GM23248 (cell line): ENCODE results near the gene UBL4A. TPM values are rescaled to one million over a fixed set of nuclear protein-coding genes. Genes with fewer than 3 reads are reported as not detected.
A peak's percentile ranks its signal among the peaks of the same experiment; 100 is the strongest.

ENCODE experiments used
- DNase-seq: peaks from one replicate; pipeline ENCODE4 v3.0.0-alpha.2; 2015
- H2AFZ ChIP-seq: fragments of 200-600 bp; sonication (generic); 2 replicates; pipeline ENCODE4 v1.6.1; 2016; ENCODE audit warnings: antibody characterized with exemption
- H3F3A ChIP-seq: fragments of 200-600 bp; sonication (generic); 2 replicates; pipeline ENCODE4 v1.6.1; 2016; ENCODE audit warnings: mild to moderate bottlenecking, antibody characterized with exemption, mixed run types; ENCODE audit not compliant: insufficient read depth
- H3K27ac ChIP-seq: fragments of 200-600 bp; sonication (generic); 2 replicates; pipeline ENCODE4 v1.5.1; 2016; ENCODE audit warnings: mild to moderate bottlenecking
- H3K27me3 ChIP-seq: fragments of 200-600 bp; sonication (generic); replicated peaks from 2 replicates; pipeline ENCODE4 v1.6.1; 2016; ENCODE audit warnings: mild to moderate bottlenecking; ENCODE audit not compliant: insufficient read depth
- H3K36me3 ChIP-seq: fragments of 200-600 bp; sonication (generic); 2 replicates; pipeline ENCODE4 v1.6.1; 2016; ENCODE audit warnings: low read depth, mild to moderate bottlenecking
- H3K4me1 ChIP-seq: fragments of 200-600 bp; sonication (generic); 2 replicates; pipeline ENCODE4 v1.6.1; 2016; ENCODE audit warnings: mild to moderate bottlenecking; ENCODE audit not compliant: insufficient read depth
- H3K4me2 ChIP-seq: fragments of 200-600 bp; sonication (generic); one replicate; pipeline ENCODE4 v1.6.1; 2016; ENCODE audit warnings: mild to moderate bottlenecking; ENCODE audit not compliant: unreplicated experiment
- H3K4me3 ChIP-seq: fragments of 200-600 bp; sonication (generic); 2 replicates; pipeline ENCODE4 v1.5.1; 2016; ENCODE audit warnings: mild to moderate bottlenecking
- H3K79me2 ChIP-seq: fragments of 200-600 bp; sonication (generic); 2 replicates; pipeline ENCODE4 v1.6.1; 2016; ENCODE audit warnings: mild to moderate bottlenecking; ENCODE audit not compliant: insufficient read depth
- H3K9ac ChIP-seq: fragments of 200-600 bp; sonication (generic); 2 replicates; pipeline ENCODE4 v1.6.1; 2016; ENCODE audit warnings: mild to moderate bottlenecking
- H3K9me2 ChIP-seq: fragments of 200-600 bp; sonication (generic); 2 replicates; pipeline ENCODE4 v1.6.1; 2016; ENCODE audit warnings: mixed run types, mild to moderate bottlenecking, moderate library complexity; ENCODE audit not compliant: insufficient read depth
- H3K9me3 ChIP-seq: fragments of 200-600 bp; sonication (generic); one replicate; pipeline ENCODE4 v1.6.1; 2017; ENCODE audit warnings: low read depth
- H4K20me1 ChIP-seq: fragments of 200-600 bp; sonication (generic); 2 replicates; pipeline ENCODE4 v1.6.0; 2016; ENCODE audit not compliant: insufficient read depth
- EZH2 ChIP-seq: fragments of 200-600 bp; sonication (generic); IDR thresholded peaks from 2 replicates; pipeline ENCODE4 v1.6.1; 2018; ENCODE audit warnings: antibody characterized with exemption, mild to moderate bottlenecking; ENCODE audit not compliant: insufficient read depth, poor library complexity, severe bottlenecking
- EZH2phosphoT487 ChIP-seq: fragments of 200-600 bp; sonication (generic); IDR thresholded peaks from 2 replicates; pipeline ENCODE4 v1.6.1; 2018; ENCODE audit warnings: antibody characterized with exemption, moderate library complexity, mild to moderate bottlenecking, low read depth; ENCODE audit not compliant: insufficient read depth
- WGBS, 2 experiments: methylation state at CpG; one replicate each; pipeline ENCODE4 v1.1.6; 2015 to 2017; ENCODE audit warnings: low lambda C conversion rate in 2 of 2, low coverage in 1 of 2; ENCODE audit errors: missing lambda C conversion rate in 2 of 2; 5-methylcytosine and 5-hydroxymethylcytosine counted together
- in situ Hi-C: fragments of 300-500 bp; cut with MboI; formaldehyde crosslinking; loops from 2 replicates; pipeline ENCODE4 v1.15.0; 2020
- polyA plus RNA-seq: library from polyadenylated mRNA; unstranded; fragments of >200 nt; fragmentation: Nextera tagmentation; extraction: Ambion mirVana; gene quantifications from 2 replicates; pipeline ENCODE4 v1.2.1, GENCODE V29; 2016
- total RNA-seq: library from RNA; depleted of rRNA; stranded (reverse); fragments of >200 nt; shearing (Covaris generic); gene quantifications from 2 replicates; pipeline ENCODE4 v1.2.3, GENCODE V29; 2014

UBL4A gene
- total and polyA plus RNA-seq, 2 experiments from 2014 or later, result 42.4 to 53.0 TPM

GRCh38 chrX:154495472-154495922, 9.1 kb upstream of the UBL4A start:
- Histone ChIP-seq H3K9me3 (no peaks in the 10 kb centered on the region), H3K4me2 (no peak overlapping the region), H4K20me1 (no peaks in the 10 kb centered on the region), H3K4me1 (no peaks in the 10 kb centered on the region), H2AFZ (no peak overlapping the region), H3K9me2 (no peaks in the 10 kb centered on the region), H3K79me2 (no peaks in the 10 kb centered on the region), H3K27ac (no peak overlapping the region), H3F3A (no peaks in the 10 kb centered on the region), H3K4me3 (no peak overlapping the region), H3K9ac (no peak overlapping the region), H3K27me3 (no peaks in the 10 kb centered on the region), H3K36me3 (no peaks in the 10 kb centered on the region)
- in situ Hi-C loops, result no loop called here
- TF ChIP-seq EZH2phosphoT487 (no peak), EZH2 (no peak)
- WGBS, 2 experiments, result 87 to 100% methylated on average over 2 to 6 of the region's 6 CpGs
- no peak for DNase-seq

- DNase-seq, result no peak
- TF ChIP-seq EZH2, result no peak
- H3K79me2 ChIP-seq, result no peaks in the 10 kb centered on the region
- no peak overlapping the region for H3K4me2 ChIP-seq
- no peaks in the 10 kb centered on the region for H4K20me1 ChIP-seq
- no peak overlapping the region for H3K9ac ChIP-seq
- H3K4me1 ChIP-seq, result no peaks in the 10 kb centered on the region
- no peaks in the 10 kb centered on the region for H3F3A ChIP-seq
- H3K27ac ChIP-seq, result no peak overlapping the region
- no peak overlapping the region for H2AFZ ChIP-seq
- no peaks in the 10 kb centered on the region for H3K36me3 ChIP-seq
- no peaks in the 10 kb centered on the region for H3K9me2 ChIP-seq
- H3K4me3 ChIP-seq, result no peak overlapping the region
- 63 to 64% methylated on average over 3 of the region's 3 CpGs for WGBS, 2 experiments
- H3K27me3 ChIP-seq, result no peaks in the 10 kb centered on the region
- in situ Hi-C loops, result no loop called here
- no peaks in the 10 kb centered on the region for H3K9me3 ChIP-seq
These were observed 8.3 kb upstream of the UBL4A start for GRCh38 chrX:154494715-154495114.

DNA sequence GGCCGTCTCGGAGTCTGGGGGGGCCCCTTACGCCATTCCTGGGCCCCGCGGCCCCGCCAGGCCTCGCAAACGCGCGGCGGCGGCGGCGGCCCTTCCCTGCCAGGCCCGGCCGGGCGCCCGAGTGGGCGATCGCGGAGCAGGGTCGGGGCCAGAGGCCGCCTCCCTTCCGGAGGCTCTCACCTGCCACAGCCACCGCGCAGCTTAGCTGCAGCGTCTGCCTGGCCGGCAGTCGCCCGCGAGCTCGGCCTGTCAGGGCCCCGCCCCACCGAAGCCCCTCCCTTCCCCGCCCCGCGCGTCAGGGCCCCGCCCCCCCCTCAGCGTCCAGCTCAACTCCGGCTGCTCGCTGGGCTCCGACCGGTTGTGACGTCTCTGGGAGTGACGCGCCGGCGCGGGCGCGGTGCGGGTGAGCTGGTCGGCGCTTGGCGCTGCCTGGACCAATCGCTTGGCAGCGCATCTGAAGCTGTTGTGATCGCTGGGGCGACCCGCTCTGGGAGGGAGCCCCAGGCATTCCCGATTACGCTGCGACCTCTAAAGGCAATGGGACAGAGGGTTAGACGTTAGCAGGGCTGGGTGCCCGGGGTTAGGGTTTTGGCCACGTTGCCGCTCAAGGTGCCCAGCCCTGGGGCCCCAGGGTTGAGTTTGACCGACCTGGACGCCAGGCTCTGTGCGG, 4.1 kb upstream of the UBL4A start, which contains the start of gene SLC10A3:
Gene SLC10A3, minus strand, starts transcription at position 216 of the 670 bp plus-strand sequence. CDS start 1,689 bp downstream, outside the sequence.
- Histone ChIP-seq H3K79me2 (peaks cover 15% of the 10 kb centered on the region), H3K4me1 (no peaks in the 10 kb centered on the region), H3K27ac (peak within 1 kb of the TSS; percentile 99), H2AFZ (peak within 1 kb of the TSS; percentile 90), H3K4me3 (peak within 1 kb of the TSS; percentile 81), H3K9me2 (no peaks in the 10 kb centered on the region), H4K20me1 (no peaks in the 10 kb centered on the region), H3K36me3 (no peaks in the 10 kb centered on the region), H3K9me3 (no peaks in the 10 kb centered on the region), H3K9ac (peak within 1 kb of the TSS; percentile 99), H3K4me2 (peak within 1 kb of the TSS; percentile 81), H3K27me3 (no peaks in the 10 kb centered on the region), H3F3A (no peaks in the 10 kb centered on the region)
- in situ Hi-C loops, result no loop called here
- peak; percentile 94 for DNase-seq
- TF ChIP-seq EZH2phosphoT487, result no peak
- no peak for TF ChIP-seq EZH2
- WGBS, 2 experiments, result 0% methylated on average over 5 to 21 of the region's 71 CpGs

DNA sequence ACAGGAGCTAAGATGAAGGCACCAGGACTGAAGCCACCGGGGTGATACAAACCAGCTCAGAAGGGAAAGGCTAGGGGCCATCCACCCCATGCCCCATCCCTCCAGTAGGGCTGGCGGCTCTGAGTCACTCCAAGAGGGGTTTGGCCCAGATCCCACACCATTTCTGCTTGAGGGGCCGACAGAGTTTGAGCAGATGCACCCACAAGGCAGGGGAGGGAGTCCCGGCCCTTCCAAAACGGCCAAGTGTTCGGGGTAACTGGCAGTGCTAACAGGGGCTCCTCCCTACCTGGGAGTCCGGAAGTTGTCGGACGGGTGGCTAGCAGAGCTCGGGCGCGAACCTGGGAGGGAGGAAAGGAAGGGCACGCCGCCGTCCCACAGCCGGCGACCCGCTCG, 3.6 kb upstream of the UBL4A start:
- in situ Hi-C loops, result no loop called here
- Histone ChIP-seq H2AFZ (peak overlapping the region; percentile 53; the same call in 1 of the 2 replicates), H3K9me3 (no peaks in the 10 kb centered on the region)

More for the DNA sequence above, 3.6 kb upstream of the UBL4A start:
- DNase-seq, result peak; percentile 66
- Histone ChIP-seq H3F3A (no peaks in the 10 kb centered on the region), H3K9me2 (no peaks in the 10 kb centered on the region), H3K36me3 (no peaks in the 10 kb centered on the region), H3K4me3 (peak overlapping the region; percentile 81), H3K4me2 (peak overlapping the region; percentile 78), H4K20me1 (no peaks in the 10 kb centered on the region), H3K79me2 (peaks cover 21% of the 10 kb centered on the region), H3K27me3 (no peaks in the 10 kb centered on the region), H3K4me1 (no peaks in the 10 kb centered on the region), H3K27ac (peak overlapping the region; percentile 99), H3K9ac (peak overlapping the region; percentile 99)
- WGBS, 2 experiments, result 2 to 18% methylated on average over 3 to 17 of the region's 19 CpGs
- TF ChIP-seq EZH2phosphoT487 (no peak), EZH2 (no peak)
